G401 (cell line): ENCODE data around the gene ALOX12. TPM values are rescaled to one million over a fixed set of nuclear protein-coding genes. Genes with fewer than 3 reads are reported as not detected.
A peak's percentile ranks its signal among the peaks of the same experiment; 100 is the strongest.
"Not testable (repeated sequence)": the region's sequence is repeated elsewhere in the genome, so short reads cannot be mapped to it uniquely, and the experiment has no call there.

ENCODE experiments used
- DNase-seq: peaks from one replicate; pipeline ENCODE4 v3.0.0-alpha.2; 2015; ENCODE audit warnings: low spot score
- in situ Hi-C: cut with HindIII; loops from 2 replicates; pipeline ENCODE4 v1.10.0; 2016; ENCODE audit warnings: low sequenced_read_pairs, mixed read lengths
- total RNA-seq: library from RNA; depleted of rRNA; stranded (reverse); fragments of >200 nt; shearing (Covaris generic); gene quantifications from 2 replicates; pipeline ENCODE4 v1.2.3, GENCODE V29; 2014; rRNA removed

The ALOX12 gene
- total RNA-seq, 1 experiment from 2014 or later = not detected

GRCh38 chr17:7041607-7042500 is 46.0 kb downstream of the ALOX12 start:
- in situ Hi-C loops = no loop called here
- no peak for DNase-seq

- in situ Hi-C loops = no loop called here
- peak; percentile 31 for DNase-seq
These were observed 46.8 kb downstream of the ALOX12 start for GRCh38 chr17:7042501-7043181.

GRCh38 chr17:7043182-7043496 is 47.3 kb downstream of the ALOX12 start:
- in situ Hi-C loops = no loop called here
- DNase-seq = peak; percentile 12

GRCh38 chr17:7043497-7044198 is 47.8 kb downstream of the ALOX12 start, which contains the start of gene SLC16A11:
Gene SLC16A11 (minus strand): TSS chr17:7044092. CDS start chr17:7043513, 579 bp downstream.
- DNase-seq = peak; percentile 41
- in situ Hi-C loops = no loop called here

- peak; percentile 93 for DNase-seq
- in situ Hi-C loops = no loop called here
These were observed 49.8 kb downstream of the ALOX12 start for GRCh38 chr17:7045492-7046126.

DNA sequence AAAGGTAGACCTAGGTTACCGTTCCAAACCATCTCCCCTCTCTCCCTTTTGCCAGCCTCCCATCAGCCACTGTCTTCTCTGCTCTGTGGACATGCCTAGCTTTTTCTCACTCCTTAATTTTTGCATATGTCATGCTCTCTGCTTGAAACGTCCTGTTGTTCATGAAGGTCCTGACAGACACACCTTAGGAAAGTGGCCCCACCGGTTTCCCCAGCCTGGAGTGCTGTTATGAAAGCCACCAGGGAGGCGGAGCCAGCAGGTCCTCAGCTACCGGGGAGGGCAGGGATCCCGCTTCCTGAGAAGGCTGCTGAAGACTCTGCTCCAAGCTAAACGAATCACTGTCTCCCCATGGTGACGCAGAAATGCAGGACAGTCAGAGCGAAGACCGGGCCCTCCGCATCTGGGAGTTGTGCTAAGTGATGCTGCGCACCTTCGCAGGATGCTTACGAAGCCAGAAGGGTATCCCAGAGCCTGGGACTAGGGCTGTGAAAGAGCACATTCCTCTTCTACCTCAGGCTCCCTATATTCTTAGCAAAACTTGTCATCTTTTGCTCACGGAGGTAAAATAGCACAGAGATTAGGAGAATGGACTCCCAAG is 50.4 kb downstream of the ALOX12 start:
- in situ Hi-C loops = no loop called here
- DNase-seq = peak; percentile 89

DNA sequence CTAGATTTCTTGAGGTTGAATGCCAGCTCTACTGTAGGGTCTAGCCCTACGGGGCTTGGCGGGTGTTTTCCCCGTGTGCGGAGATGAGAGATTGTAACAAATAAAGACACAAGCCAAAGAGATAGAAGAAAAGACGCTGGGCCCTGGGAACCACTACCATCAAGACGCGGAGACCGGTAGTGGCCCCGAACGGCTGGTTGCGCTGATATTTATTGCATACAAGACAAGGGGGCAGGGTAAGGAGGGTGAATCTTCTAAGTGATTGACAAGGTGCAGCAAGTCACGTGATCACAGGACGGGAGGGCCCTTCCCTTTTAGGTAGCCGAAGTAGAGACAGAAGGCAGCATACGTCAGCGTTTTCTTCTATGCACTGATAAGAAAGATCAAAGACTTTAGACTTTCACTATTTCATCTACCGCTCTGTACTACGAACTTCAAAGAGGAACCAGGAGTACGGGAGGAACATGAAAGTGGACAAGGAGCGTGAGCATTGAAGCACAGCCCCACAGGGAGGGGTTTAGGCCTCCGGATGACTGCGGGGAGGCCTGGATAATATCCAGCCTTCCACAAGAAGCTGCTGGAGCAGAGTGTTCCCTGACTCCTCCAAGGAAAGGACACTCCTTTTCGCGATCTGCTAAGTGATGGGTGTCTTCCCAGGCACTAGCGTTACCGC is 51.0 kb downstream of the ALOX12 start:
- in situ Hi-C loops = not testable (repeated sequence)
- DNase-seq = peak; percentile 88

DNA sequence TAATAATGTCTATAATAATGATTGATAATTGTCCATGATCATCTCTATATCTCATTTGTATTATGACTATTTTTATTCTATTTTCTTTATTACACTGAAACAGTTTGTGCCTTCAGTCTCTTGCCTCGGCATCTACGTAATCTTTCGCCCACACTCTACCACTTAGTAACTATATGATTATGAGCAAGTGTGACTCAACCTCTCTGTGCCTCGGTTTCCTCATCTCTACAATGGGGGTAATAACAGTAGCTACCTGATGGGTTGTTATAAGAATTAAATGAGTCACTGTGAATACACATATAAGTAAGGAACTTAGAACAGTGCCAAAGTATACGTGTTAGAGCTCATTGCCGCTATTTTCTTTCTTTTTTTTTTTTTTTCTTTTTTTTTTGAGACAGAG is 51.7 kb downstream of the ALOX12 start:
- in situ Hi-C loops = no loop called here
- DNase-seq = no peak

- in situ Hi-C loops = no loop called here
- DNase-seq = no peak
These were observed 53.1 kb downstream of the ALOX12 start for GRCh38 chr17:7048968-7049367.

DNA sequence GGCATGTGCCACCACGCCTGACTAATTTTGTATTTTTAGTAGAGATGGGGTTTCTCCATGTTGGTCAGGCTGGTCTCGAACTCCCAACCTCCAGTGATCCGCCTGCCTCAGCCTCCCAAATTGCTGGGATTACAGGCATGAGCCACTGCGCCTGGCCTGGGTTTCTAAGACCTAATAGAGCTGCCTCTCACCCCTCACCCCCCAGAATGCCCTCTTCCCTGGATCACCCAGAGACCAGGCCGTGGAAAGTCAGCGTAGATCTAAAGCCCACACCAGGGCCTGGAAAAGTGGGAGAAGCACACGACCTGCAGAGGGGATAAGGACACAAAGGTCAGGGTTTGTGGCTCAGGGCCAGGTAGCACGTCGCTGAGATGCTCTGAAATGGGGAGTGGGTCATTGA is 54.7 kb downstream of the ALOX12 start:
- DNase-seq, in situ Hi-C loops: not testable (repeated sequence)

GRCh38 chr17:7056386-7056785 is 60.5 kb downstream of the ALOX12 start:
- no peak for DNase-seq
- in situ Hi-C loops = no loop called here

DNA sequence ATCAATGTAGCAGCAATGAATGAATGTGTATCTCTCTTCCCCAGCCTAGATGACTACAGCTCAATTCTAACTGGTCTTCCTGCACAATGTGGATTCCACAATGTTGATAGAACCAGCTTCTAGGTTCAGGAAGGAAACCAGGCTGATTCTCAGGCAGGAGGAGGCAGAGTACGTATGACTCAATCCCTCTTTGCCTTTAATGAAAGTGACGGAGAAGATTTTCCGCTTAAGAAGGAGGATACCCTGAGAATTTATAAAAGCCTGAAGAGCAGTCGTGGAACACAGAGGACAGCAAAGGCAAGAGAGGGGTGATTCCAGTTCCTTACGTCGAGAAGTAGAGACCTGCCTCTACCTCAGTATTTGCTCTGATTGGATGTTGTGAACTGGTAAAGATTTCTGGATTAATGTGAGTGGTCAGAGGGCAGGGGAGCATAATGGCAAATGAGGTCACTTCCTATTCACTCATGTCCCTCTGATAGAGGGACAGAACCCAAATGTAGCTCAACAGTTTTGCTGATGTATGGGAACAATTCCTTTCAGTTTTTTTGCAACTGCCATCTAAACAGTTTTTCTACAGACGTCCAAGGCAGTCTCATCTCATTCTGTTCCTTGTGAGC is 63.1 kb downstream of the ALOX12 start:
- DNase-seq = no peak
- in situ Hi-C loops = no loop called here

Other genes with a start within 250 kb of the ALOX12 start
- not detected in 2 replicates for gene XAF1, start 240.0 kb upstream of the ALOX12 start, total RNA-seq
- not detected in 2 replicates for gene FBXO39, start 219.8 kb upstream of the ALOX12 start, total RNA-seq
- not detected in 2 replicates for gene TEKT1, start 164.3 kb upstream of the ALOX12 start, total RNA-seq
- 189 and 195 TPM in 2 replicates for gene RNASEK, start 16.6 kb downstream of the ALOX12 start, total RNA-seq
- gene BCL6B, start 27.0 kb downstream of the ALOX12 start, total RNA-seq = not detected in 2 replicates
- 5.3 and 9.8 TPM in 2 replicates for gene SLC16A13, start 40.0 kb downstream of the ALOX12 start, total RNA-seq
- gene SLC16A11, start 48.0 kb downstream of the ALOX12 start, total RNA-seq = not detected in 2 replicates
- gene CLEC10A, start 84.2 kb downstream of the ALOX12 start, total RNA-seq = not detected in 2 replicates
- gene ASGR2, start 118.8 kb downstream of the ALOX12 start, total RNA-seq = not detected in 2 replicates
- 3.3 and 7.1 TPM in 2 replicates for gene ASGR1, start 183.3 kb downstream of the ALOX12 start, total RNA-seq
- 15.5 and 18.8 TPM in 2 replicates for gene DLG4, start 223.8 kb downstream of the ALOX12 start, total RNA-seq
- gene ACADVL, start 223.9 kb downstream of the ALOX12 start, total RNA-seq = 399 and 405 TPM in 2 replicates
- 89.9 and 99.0 TPM in 2 replicates for gene DVL2, start 238.5 kb downstream of the ALOX12 start, total RNA-seq
- gene PHF23, start 243.4 kb downstream of the ALOX12 start, total RNA-seq = 113 and 121 TPM in 2 replicates
- gene GABARAP, start 246.4 kb downstream of the ALOX12 start, total RNA-seq = 227 and 249 TPM in 2 replicates